CD4-positive, alpha-beta T cell treated with Interleukin-2 at 100 ng/mL for 4 hours (primary cell): ENCODE measurements around the gene C5orf22.
"Not testable (repeated sequence)": the region's sequence is repeated elsewhere in the genome, so short reads cannot be mapped to it uniquely, and the experiment has no call there.

Source experiments
- DNase-seq: peaks from one replicate; pipeline ENCODE4 v3.0.0-alpha.2; 2020; ENCODE audit warnings: low spot score

C5orf22 gene

DNA sequence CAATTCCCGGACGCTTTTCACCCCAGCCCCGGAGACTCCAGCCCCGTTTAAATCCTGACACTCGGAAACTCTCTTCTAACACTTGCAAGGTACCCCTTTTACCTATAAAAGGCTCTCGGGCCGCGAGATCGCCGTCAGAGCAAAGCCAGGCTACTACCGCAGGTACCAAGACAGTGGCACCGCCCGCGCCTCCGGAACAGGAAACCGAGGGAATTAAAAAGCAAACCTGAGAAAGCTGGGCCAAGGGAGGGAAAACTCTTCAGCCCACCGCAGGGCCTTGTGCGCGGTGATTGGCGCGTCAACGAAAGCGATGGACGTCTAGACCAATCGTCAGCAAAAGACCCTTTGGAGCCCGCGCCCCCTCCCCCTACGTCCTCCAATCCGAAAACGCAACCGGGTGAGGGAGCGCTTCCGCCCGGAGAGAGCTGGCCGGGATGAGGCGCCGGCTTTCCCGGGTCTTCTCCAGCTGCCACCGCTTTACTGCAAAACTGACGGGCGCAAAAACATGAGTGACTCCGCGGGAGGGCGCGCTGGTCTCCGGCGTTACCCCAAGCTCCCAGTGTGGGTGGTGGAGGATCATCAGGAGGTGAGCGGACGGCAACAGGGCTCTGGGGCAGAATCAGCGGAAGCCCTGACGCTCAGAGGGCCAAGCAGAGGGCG is at the start of gene C5orf22, which contains the start of gene DROSHA:
TSS of gene C5orf22 (plus strand) at position 414 of the 660 bp plus-strand sequence. CDS start at position 506, 92 bp downstream.
TSS of gene DROSHA (minus strand) at position 206 of the 660 bp plus-strand sequence. CDS start 3,034 bp downstream, outside the sequence.
- DNase-seq, result peak; percentile 91

DNA sequence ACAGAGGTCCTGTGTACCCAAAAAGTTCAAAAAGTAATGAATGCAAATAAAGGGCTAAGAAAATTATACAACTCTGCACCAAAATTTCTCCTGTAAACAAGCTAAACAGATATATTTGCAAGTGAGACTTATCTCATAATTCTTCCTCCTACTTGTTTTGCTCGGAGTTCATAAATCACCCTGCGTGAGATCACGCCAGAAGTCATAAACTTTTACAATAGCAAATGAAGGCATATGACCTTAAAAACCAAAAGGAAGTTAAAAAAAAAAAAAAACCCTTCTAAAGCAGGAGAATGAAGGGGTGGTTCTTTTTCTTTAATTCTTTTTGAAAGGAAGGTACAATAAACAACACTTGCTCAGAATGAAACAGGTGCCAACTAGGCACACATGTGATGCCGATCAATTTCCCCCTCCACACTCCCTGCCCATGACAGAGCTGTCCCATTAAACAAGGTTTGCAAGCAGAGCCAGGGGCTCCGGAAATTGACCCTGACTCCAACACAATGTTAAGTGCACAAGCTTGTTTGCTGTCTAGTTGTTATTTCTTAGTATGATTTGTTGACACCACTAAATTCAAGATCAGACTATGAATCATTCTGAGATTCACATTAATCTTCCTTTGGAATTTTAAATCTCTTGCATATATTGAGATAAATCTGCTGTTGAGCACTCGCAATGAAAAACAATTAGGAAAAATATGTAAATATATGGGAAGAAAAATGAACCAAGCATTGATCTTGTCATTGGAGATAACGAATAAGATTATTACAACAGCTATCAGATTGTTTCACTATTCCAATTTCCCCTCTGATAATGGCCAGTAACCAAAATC is 46.5 kb upstream of the C5orf22 start:
- no peak for DNase-seq

DNA sequence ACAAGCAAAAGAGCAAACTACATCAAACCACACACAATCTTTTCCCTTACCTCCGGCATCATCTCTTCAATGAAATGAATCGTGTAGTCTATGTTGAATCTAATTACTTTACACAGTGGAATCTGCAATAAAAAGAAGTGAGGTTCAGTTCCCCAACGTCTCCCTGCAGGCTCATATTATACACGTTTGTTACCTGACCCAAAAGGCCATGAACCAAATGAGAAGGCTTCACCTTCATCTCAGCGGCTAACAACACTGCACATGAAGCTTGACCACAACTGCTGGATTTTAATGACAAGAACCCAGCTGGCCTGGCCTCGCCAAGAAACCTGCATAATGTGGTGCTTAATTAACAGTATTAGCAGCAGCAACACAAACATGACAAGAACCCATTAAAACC is 45.7 kb upstream of the C5orf22 start:
- no peak for DNase-seq

DNA sequence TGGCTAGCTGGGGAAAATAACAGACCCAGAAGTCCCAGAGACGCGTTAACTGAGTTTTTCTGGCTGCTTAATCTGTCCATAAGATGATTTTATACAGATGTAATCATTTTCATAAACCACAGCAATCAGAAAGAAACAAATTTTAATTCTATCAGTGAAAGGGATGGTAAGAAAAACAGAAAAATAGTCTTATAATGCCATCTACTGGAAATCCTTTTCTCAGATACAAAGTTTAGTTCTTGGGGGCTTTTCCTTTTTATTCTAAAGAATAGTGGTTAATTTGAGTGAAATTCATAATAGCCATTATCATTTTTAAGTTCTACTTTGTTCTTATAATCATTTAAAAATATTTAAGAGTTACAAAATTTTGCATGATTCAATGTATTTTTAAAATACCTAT is 44.6 kb upstream of the C5orf22 start:
- no peak for DNase-seq

DNA sequence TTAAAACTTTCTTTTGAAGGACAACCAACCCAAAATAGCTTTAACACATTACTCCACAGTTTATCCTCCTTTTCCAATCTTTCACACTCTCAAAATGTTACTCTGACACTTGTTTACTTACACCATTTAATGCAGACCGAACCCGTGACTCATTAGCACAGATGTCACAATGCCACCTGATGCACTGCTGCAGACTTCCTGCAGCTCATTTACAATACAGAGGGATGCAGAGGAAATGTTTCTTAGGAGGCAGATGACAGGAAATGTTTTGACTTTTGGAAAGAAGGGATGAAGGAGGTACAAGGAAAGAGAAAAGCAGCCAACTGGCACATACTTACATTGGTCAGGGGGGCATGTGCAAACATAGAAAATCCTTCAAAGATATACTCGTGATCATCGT is 39.2 kb upstream of the C5orf22 start:
- DNase-seq, result no peak

DNA sequence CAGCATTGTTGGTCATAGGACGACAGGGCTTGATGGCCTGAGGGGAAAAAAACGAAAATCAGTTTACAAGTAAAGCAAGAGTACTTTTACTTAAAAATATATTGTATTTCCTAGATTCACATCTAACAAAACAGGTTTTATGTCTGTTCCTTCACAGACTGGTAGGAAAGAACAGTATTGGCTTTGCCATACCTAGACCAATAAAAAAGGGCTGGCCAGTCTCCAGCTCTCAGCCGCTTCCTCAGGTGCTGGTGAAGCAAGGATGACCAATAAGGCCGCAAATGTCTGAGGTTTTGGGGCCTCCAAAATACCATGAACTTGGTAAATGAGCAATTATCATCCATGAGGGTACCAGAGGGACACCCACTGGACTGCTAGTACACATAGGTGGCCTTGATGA is 36.8 kb upstream of the C5orf22 start:
- no peak for DNase-seq

DNA sequence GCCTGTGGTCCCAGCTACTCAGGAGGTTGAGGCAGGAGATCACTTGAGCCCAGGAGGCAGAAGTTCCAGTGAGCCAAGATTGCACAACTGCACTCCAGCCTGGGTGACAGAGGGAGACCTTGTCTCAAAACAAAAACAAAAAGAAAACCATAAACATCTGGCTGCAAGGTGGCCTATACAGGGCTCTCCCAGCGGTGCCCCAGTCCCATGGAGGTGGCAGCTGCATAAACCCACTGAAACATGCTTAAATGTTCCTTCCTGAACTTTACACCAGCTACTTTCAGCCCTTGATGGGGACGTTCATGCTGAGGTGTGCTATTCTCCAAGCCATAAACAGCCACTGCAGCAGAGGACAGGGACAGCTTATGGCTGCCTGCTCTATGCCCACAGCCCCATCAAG is 35.8 kb upstream of the C5orf22 start:
- DNase-seq, result no peak

DNA sequence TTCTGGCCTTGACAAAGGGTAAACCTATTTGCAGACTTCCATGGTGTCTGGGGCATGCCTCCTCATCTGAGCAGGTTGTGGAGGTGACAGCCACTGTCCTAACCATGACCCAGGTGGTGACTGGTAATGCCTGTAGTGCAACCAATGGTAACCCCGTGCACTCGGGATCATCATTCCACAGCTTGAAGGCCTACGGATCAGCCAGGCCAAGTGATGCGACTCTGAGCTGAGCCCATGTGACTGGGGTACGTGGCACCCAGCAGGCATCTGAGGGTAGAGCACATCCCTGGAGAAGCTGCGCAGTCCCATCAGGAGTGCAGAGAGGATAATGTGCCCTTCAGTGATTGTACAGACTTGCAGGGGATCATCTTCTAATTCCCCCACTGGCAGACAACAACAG is 35.2 kb upstream of the C5orf22 start:
- no peak for DNase-seq

DNA sequence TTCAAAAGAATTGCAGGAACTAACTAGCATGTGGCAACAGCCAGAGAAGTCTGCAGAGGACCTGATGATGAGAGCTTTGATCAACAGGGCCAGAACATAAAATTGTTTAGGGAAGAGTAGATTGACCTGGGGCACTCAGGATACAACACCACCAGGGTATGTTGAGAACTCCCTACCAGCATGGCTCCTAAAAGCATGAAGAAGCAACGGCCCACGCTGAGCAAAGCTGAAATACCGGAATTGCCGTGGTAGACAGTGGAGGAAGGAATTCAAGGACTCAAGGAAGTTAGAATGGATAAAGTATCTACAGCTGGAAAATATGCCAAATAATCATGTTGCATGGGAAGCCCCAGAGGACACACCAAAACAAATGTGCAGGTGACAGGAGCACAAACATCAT is 31.8 kb upstream of the C5orf22 start:
- no peak for DNase-seq

DNA sequence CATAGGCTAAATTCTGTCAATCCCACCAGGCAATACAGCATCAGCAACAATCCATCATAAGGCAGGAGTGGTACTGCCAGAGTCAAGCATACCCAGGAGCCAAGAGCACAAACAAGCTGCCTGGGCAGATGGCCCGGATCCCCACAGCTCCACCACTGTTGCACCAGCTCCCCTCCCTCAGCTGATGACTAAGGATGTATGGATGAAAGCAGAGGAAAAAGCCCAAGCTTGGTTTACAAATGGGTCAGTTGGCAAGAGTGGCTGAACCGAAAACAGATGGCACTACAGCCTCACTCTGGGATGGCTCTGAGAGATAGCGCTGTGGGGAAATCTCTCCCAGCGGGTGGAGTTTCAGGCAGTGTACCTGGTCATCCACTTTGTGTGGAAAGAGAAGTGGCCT is 29.6 kb upstream of the C5orf22 start:
- no peak for DNase-seq

DNA sequence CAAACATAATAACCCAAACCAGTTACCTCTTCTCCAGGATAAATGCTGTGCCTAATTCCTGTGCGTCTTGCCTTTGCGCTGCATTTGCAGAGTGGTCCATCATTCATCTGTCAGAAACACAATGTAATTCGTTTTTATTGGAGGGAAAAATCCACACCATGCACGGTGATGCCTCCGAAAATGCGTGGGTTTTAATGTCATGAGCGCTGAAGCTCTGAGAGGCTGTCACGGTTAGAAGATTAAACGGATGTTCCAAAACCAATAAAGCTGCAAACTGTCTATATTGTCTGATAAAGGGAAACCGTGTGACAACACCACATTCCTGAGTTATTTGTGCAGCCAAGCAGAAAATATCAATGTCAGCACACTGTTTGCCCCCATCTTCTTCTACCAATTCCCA is 27.6 kb upstream of the C5orf22 start:
- DNase-seq, result no peak

DNA sequence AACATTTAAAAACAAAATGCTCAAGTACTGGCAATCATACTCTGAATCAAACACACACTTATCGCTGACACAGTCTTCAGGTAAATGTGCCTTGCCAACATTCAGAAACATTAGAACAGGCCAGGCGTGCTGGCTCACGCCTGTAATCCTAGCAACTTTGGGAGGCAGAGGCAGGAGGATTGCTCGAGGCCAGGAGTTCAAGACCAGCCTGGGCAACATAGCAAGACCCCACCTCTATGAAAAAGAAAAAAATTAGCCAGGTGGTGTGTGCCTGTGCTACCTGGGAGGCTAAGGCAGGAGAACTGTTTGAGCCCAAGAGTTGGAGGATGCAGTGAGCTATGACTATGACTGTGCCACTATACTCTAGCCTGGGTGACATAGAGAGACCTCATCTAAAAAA is 20.8 kb upstream of the C5orf22 start:
- no peak for DNase-seq

DNA sequence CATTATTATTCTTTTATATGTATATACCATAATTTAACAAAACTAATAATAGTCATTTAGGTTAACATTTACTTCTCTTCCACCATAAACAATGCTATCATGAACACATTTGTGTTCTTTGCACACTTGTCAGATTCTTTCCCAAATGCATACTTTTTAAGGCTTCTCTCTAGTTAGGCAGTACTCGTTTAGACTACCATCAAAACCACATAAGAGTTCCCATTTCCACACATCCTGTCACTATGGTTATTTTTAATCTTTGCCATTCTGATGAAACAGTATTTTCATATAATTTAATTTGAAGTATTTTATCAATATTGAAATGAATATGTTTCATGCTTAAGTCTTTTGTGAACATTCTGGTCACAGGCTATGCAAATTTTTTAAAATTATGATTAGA is 15.3 kb upstream of the C5orf22 start:
- no peak for DNase-seq

DNA sequence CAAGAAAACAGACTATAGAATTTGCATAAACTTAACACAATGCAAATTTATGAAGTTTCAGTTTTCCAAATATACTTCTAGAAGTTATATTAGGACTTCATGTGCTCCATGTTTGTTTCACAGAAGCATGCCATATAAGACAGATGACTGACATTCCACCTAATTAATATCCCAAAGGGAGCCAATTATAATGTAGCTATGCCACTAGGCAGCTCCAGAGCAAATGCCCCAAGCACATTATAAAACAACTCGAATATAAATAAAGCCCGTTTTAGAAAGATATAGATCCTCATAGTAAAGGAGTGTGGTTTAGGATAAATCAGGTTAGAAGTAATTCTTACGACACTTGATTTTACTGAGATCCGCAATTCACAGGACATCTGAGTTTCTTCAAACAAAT is 9.1 kb upstream of the C5orf22 start:
- DNase-seq, result no peak

DNA sequence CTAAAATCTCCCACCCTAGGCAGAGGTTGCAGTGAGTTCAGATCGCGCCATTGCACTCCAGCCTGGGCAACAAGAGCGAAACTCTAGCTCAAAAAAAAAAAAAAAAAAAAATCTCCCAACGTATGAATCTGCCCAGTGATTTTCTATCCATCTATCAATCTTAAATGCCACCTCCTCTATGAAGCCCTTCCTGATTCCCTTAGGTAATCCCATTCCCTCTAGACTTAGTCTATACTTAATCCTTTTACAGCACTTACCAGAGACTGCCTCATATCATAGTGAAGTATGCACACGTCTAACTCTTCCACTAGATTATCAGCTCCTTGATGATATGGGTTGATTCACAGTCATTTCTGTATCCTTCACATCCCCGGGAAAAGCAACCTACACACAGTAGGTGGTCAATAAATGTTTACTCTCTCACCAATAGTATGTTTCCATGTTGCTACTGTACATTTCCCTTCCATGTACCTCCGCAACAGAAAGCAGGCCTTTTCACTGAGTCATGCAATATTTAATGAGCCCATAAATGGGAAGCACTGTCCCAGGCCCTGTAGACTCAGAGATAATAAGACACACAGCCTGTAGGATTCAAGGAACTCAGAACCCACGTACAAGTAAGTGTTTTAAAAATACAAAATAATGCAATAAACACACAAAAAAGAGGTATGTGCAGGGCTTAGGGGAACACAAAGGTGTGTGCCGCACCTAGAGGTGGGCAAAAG is 1.4 kb upstream of the C5orf22 start:
- DNase-seq, result no peak

DNA sequence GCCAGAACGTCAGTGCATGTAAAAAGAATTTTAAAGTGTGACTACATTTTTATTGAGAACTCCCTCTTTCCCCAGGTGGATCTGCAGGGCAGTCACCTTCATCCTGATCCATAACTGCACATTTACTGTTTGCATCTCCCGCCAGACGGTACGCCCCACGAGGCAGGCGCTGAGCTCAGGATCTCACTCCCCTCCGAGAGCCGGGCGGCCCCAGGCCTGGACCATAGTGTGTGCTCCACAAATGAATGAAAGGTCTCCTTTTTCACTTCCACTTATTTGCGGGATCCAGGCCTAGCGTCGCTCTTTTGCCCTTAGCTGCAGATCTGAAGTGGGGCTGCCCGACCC is 586 bp upstream of the C5orf22 start:
- no peak for DNase-seq

DNA sequence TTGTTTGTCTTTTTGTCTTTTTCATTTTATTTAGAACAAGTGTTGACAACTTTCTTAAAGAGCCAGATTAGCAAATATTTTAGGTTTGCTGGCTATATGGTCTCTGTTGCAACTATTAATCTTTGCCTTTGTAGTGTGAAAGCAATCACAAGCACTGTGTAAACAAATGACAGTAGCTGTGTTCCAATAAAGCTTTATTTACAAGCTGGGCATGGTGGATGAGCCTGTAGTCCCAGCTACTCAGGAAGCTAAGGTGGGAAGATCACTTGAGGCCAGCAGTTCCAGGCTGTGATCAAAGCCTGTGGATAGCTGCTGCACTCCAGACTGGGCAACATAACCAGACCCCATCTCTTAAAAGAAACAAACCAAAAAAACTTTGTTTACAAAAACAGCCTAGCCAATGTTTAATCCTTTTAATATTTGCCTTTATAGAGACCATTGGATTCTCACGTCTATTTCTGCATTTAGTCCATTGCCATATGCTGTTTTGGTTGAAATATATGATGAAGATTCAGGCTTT is 2.5 kb downstream of the C5orf22 start:
- DNase-seq, result no peak

DNA sequence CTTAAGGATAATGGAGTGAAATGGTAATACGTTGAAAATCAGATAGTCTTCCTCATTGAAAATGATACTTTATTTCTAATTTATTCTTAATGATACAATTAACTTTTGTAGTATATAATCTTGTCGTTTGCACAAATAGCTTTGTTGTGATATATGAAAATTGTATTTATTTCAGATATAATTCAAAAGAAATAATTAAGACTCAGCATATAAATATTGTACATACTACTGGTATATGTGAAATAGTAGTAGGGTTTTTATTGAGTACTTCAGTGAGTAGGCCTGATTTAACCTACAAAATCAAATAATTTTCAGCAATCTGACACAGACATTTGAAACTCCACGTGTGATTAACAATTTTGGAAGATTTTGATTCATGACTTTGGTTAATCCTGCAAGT is 4.8 kb downstream of the C5orf22 start:
- no peak for DNase-seq

DNA sequence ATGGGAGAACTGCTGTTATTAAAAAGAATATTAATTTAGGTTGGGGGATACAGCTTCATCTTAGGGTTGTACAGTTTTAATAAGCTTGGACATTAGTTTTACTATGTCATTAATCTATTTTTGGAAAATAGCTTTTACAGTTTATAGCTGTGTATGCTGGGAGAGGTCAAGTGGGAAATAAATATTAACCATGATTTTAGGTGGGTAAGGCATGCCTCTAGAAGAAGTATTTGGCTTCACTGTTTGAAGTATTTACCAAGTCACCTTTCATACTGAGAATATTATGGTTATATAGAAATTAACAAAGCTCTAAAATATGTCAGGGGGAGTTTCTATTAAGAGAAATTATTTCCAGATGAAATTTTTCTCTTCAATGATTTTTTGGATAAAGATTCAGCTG is 5.2 kb downstream of the C5orf22 start:
- DNase-seq, result no peak

DNA sequence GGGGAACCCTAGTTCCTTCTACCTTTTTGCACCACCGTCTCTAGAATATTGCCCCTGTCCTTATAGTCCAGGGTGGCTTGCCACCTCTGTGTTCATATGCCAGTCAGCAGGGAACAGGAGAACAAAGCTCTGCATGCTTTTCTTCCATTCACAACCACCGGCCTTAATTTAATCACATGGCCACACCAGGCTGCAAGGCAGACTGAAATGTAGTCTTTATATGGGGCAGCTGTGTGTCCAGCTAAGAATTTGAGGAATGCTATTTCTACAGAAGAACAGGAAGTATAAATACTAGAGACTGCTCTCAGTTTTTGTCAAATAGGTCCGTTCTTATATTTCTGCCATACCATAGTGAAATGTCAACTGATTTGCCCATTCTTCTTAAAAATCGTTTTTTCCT is 5.8 kb downstream of the C5orf22 start:
- no peak for DNase-seq

DNA sequence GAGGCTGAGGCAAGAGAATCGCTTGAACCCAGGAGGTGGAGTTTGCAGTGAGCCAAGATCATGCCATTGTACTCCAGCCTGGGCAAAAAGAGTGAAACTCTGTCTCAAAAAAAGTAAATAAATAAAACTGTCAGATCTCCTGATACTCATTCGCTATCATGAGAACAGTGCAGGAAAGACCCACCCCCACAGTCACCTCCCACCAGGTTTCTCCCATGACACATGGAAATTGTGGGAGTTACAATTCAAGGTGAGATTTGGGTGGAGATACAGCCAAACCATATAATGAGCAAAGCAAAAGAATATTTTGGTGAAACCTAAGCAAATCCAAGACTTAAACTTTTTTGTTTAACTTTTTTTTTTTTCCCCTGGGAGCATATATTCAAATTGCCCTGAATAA is 17.0 kb downstream of the C5orf22 start:
- not testable (repeated sequence) for DNase-seq

DNA sequence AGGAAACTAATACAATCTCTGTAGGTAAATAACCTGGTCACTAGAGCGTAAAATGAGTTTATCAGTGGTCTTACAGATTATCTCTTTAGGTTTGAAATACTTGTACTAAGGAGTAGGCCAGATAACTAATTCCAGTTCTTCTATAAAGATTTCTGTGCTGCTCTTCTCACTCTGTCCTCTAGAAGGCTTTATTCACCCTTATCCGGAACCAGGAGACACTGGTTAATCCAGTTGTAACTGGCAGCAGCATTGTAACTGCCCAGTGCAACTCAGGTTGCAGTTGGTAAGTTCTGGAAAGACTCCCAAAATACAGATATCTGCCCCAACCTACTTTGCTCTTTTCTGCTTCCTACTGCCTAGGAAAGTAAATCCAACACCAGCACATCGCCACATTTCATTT is 19.8 kb downstream of the C5orf22 start:
- no peak for DNase-seq

DNA sequence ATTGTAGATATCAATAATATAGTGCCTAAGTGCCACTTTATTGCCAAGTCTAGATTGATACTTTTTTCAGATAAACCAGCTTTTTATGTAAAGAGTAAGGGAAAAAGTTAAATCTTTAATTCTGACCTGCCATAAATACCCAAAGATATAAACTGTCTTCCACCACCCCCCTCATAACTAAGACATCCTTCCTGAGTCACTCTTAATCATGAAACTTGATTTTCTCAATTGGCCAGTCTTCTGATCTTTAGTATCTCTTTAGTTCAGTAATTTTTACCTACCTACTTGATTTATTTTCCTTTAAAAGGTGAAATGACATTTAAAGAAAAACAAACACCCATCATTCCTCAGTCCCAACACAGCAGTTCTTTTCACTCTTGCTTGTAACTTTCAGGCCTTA is 21.8 kb downstream of the C5orf22 start:
- no peak for DNase-seq
